Spleen (tissue), 7 donors: ENCODE measurements around the gene CIAPIN1.

Experiments used
- POLR2A ChIP-seq, 3 donors: fragments of 450-650 bp; IDR thresholded peaks; one replicate each; pipeline ENCODE4 v1.5.1; 2017; ENCODE audit warnings: antibody characterized with exemption in 3 of 3, mild to moderate bottlenecking in 1 of 3
- POLR2AphosphoS5 ChIP-seq, 3 donors: sonication (generic); formaldehyde crosslinking; IDR thresholded peaks; one replicate each; pipeline ENCODE4 v1.5.1; 2017; ENCODE audit warnings: antibody characterized with exemption in 3 of 3
- TF ChIP-seq, protein P1 (sequence below), 11 experiments: fragments of 200-600 bp in 7 of 11; fragments of 450-650 bp in 4 of 11; sonication (generic) in 4 of 11; IDR thresholded peaks in 8 of 11; conservative IDR thresholded peaks in 3 of 11; 1 replicate in 7 of 11; 2 replicates in 4 of 11; pipeline versions ENCODE4 v1.4.0 to v1.8.0; 2016 to 2021; ENCODE audit warnings: antibody characterized with exemption in 11 of 11, inconsistent platforms in 4 of 11, mild to moderate bottlenecking in 1 of 11
- donor health status: DM: no; HTN: no; CAD: no; lungs with moderate emphysema.
- donor health status: DM: no; HTN: no; CAD: no.
- donor health status: DM: no; HTN: no; CAD: no.

DNA sequence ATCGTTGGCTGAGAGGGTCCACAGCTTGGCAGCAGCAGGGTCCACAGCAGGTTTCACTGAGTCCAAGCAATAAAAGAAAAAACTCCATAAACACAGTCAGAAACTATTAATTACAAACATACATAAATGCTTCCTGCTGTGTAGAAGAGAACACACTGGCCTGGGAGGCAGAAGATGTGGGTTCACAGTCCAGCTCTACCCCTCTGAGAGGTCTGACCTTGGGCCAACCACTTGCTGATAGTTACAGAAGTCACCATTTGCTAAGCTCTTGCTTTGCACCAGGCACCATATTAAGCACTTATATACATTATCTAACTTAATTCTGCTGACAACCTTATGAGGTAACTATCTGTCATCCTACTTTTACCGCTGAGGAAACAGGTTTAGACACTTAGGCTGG, 14.7 kb downstream of the CIAPIN1 start:
- TF ChIP-seq, protein P1, sequence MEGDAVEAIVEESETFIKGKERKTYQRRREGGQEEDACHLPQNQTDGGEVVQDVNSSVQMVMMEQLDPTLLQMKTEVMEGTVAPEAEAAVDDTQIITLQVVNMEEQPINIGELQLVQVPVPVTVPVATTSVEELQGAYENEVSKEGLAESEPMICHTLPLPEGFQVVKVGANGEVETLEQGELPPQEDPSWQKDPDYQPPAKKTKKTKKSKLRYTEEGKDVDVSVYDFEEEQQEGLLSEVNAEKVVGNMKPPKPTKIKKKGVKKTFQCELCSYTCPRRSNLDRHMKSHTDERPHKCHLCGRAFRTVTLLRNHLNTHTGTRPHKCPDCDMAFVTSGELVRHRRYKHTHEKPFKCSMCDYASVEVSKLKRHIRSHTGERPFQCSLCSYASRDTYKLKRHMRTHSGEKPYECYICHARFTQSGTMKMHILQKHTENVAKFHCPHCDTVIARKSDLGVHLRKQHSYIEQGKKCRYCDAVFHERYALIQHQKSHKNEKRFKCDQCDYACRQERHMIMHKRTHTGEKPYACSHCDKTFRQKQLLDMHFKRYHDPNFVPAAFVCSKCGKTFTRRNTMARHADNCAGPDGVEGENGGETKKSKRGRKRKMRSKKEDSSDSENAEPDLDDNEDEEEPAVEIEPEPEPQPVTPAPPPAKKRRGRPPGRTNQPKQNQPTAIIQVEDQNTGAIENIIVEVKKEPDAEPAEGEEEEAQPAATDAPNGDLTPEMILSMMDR (IDR thresholded peaks at IDR 0.05 in 8 of 11, conservative IDR thresholded peaks at IDR 0.05 in 3 of 11), result no peak
- no peak for TF ChIP-seq POLR2AphosphoS5 (IDR thresholded peaks at IDR 0.05)
- no peak for TF ChIP-seq POLR2A (IDR thresholded peaks at IDR 0.05)
